ENCODE results near the gene EGFR. TPM values are rescaled to one million over a fixed set of nuclear protein-coding genes. Genes with fewer than 3 reads are reported as not detected.

Gene EGFR
- total RNA-seq, 1 donor from 2014 or later: not detected

- intact Hi-C loops (cut with micrococcal nuclease): loop anchor here (10.0 kb wide), 1 partner anchor 866 kb away; no protein-coding TSS in a partner anchor
These were observed 242.0 kb downstream of the EGFR start for GRCh38 chr7:55260676-55261385.
